ENCODE measurements around the gene ZBTB16.

ZBTB16 gene

GRCh38 chr11:114066046-114066648 lies 6.6 kb downstream of the ZBTB16 start:
- no peak for DNase-seq

DNA sequence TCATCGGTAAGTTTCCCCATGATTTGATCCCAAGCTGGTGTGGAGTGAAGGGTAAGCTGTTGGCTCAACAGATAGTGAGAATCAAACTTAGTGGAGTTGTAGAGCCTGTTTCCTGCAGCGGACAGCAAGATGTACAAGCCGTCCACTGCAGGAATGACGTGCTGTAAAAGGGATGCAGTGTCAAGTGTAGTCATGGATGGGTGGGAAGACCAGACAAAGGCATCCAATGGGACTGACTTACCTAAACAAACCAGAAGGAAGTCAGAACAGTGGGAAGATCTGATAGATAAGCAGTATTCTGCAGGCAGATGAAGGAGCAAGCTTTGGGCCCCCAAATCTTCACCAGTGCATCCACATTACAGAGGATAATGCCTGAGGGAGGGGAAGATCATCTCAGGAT lies 8.8 kb downstream of the ZBTB16 start:
- no peak for DNase-seq

DNA sequence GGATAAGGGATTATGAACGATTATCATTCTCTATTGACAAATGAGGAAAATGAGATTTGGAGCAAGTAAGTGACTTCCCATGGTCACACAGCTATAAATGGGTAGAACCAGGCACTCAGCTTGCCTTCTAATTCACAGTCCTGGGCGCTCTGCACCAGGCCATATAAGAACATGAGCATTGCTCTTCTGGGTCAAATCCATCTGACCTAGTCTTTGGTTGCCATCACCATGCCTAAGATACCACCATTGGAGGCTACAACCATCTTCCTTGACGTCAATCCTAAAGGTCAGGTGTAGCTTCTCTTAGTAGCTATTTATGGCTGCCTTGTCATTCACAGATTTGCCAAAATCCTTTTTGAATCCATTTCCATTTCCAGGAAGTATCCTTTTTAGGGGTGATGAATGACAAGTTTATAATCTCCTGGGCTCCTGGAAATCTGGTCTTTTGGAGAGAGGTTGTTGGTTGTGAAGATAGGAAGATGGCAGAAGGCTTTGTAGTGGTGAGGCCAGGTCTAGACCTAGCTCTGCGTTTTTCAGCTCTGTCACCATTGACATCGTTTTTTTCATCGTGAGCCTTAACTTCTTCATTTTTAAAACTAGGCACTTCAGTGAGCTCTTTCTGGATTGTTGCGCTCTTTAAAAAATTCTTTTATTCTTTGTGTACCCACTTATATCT lies 11.1 kb downstream of the ZBTB16 start:
- DNase-seq, result no peak

DNA sequence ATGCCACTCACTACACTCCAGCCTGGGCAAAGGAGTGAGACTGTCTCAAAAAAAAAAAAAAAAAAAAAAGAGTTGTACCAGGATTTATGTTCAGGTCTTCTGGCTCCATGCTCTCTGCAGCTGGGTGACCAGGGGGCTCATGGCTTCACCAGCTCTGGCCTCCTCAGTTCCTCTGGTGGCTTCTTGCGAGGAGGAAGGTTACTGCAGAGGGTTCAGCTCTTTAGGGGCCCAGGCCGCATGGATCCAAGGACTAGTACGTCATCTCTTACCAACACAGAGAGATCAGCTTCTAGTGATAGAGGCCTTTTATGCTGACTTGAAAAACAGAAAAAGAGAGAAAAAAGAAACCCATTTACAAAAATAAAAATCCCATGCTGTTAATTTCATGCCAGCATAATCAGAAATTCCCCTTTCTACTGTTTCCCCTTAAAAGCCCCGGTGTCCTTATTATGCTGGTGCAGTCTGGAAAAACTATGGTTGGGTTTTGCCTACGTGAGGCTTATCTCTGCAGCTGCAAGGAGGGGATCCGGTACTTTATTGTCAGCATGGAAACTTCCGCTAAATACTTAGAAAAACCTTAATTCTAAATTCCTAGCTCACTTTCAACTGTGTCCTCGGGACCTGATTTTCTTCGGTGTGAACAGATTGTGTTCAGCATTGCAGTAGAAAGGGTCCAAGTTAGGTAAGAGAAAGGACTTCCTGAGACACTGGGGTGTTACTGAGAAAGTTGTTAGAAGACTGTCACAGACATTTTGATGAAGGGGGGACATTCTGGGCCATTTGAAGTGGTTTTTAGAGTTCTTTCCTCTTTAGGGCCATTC lies 13.7 kb downstream of the ZBTB16 start:
- DNase-seq, result no peak

DNA sequence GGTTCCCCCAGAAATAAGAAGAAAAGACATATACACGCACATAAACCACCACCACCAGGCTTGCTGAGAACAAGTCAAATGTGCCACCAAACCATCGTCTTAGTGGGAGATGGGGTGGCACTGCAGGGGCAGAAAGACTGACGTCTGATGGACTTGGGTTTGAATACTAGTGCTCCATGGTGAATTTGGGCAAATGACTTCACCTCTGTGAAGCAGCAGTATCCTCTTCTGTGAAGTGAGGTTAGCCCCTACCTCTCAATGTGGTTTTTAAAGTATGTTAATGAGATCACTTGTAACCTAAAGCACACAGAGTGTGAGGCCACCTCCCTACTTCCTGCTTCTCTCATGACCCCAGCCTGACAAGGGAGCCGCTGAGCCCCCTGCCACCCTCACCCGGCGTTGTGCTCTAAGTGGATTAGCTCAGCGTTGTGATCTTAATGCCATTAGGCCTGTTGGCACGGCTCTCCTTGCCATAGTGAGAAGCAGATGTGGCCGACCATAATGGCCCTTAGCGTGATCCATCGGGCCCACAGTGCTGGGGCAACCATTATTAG lies 14.4 kb downstream of the ZBTB16 start:
- no peak for DNase-seq

GRCh38 chr11:114074546-114075343 lies 15.2 kb downstream of the ZBTB16 start:
- no peak for DNase-seq

GRCh38 chr11:114075344-114075610 lies 15.8 kb downstream of the ZBTB16 start:
- DNase-seq, result no peak

DNA sequence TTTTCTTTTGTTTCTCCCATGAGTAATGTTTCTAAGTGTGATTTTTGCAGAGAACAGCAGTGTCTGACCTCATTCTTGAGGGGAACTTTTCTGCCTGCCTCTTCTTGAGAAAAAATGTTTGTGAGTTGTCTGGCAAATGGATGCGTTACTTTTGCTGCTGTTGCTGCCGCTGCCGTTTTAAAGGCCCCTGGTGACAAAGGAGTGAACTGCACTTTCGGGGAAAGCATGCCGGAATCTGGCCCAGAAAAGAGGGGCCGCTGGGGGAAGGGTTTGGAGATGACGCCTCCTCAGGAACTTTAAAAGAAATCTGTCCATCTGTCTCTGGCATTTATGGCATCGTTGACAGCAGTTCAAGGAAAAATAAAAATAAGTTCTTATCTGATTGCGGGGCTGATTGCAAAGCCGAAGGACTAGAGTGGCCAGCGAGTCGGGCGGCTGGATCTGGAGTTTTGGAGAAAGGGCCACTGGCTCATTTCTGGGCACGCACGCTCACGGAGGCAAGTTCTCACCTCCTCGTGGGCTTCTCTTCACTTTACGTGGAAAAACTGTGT lies 16.5 kb downstream of the ZBTB16 start:
- DNase-seq, result no peak

DNA sequence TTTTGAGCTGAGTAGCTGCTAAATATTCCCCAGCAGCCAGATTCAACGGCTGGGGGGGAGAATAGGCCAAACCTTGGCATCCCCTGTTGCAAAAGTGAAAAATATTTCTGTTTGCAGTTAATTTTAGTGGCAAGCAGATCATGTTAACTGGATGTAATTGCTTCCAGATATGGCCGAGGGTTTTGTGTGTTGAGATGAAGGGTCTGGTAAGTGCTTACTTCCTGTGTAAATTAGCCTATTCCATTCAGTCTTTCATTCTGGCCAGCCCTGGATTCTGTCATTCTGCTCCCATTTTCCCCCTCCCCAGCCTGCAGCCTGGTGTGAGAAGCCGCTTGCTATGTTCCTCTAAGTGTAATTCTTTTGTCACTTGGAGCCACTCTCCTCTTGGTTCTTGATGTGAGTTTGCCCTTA lies 17.4 kb downstream of the ZBTB16 start:
- peak; percentile 87 for DNase-seq

DNA sequence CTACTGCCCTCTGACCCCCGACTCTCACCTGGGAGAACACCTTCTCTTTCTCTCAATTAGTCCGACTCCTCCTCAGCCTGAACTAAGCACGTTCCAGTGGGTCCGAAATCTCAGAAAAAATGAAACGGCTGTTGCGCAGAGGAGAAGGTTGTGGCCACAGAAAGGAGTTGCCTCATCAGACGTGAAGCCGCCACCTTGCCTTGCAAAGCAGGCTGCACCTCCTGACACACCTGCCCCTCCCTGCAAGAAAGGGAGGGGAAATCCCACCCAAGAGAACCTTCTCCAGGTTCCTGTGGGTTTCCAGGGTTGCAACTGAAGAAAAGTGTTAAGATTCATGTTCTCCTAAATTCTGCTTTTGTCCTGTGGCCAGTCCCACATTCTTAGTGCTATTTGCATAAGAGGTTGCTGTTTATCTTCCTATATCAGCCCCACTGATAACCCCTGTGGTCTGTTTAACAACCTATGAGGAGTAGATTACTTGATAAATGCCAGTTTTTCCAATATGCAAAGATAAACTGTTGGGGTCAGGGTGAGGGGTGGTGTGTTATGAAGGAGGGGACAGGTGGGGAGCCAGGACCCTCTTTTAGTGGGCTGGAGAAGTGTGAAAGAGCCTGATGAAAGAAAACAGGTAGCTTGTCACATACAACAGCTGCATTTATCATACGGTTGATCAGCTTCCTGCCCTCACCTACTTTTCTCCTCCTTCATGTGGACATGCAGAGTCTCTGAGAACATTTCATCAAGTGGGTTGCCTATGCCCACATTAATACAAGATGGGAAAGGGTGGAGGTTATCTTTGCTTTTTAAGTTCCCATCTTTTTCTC lies 18.2 kb downstream of the ZBTB16 start:
- no peak for DNase-seq

GRCh38 chr11:114078423-114078822 lies 18.9 kb downstream of the ZBTB16 start:
- no peak for DNase-seq

GRCh38 chr11:114079511-114080065 lies 20.1 kb downstream of the ZBTB16 start:
- no peak for DNase-seq

- no peak for DNase-seq
Measured at GRCh38 chr11:114080219-114080618, 20.7 kb downstream of the ZBTB16 start.

DNA sequence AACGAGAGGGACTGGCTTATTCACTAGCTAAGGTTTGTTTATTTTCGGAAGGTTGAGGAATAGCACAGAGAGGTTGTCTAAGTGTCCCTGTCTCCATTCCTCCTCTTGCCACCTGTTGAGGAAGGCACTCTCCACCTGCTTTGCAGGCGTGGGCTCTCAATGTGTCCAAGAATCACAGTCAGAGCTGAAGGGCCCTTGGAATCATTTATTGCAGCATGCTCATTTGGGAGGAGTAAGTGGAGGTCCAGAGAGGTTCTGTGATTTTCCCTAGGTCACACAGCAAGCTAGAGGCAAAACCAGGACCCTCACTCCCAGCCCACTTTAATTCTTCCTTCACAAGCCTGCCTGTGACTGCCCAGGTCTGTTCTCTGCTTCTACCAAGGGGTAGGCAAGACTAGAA lies 21.3 kb downstream of the ZBTB16 start:
- DNase-seq, result no peak

GRCh38 chr11:114081641-114082414 lies 22.3 kb downstream of the ZBTB16 start:
- DNase-seq, result no peak

DNA sequence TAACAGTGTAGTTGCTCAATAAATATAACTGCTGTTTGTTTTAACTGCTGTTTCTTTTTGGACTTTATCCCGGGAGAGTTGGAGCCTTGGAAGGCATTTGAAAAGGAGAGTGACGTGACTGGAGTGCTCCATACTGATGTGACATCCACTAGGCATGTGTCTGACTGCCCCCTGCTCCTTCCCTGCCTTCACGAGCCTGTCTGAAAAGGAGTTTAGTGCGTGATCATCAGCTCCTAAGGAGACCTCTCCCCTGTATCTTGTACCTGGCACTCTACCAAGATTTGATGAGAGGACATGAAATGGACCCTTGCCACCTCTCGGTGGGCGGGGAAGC lies 22.9 kb downstream of the ZBTB16 start:
- no peak for DNase-seq

- no peak for DNase-seq
Measured at GRCh38 chr11:114082767-114083181, 23.3 kb downstream of the ZBTB16 start.

DNA sequence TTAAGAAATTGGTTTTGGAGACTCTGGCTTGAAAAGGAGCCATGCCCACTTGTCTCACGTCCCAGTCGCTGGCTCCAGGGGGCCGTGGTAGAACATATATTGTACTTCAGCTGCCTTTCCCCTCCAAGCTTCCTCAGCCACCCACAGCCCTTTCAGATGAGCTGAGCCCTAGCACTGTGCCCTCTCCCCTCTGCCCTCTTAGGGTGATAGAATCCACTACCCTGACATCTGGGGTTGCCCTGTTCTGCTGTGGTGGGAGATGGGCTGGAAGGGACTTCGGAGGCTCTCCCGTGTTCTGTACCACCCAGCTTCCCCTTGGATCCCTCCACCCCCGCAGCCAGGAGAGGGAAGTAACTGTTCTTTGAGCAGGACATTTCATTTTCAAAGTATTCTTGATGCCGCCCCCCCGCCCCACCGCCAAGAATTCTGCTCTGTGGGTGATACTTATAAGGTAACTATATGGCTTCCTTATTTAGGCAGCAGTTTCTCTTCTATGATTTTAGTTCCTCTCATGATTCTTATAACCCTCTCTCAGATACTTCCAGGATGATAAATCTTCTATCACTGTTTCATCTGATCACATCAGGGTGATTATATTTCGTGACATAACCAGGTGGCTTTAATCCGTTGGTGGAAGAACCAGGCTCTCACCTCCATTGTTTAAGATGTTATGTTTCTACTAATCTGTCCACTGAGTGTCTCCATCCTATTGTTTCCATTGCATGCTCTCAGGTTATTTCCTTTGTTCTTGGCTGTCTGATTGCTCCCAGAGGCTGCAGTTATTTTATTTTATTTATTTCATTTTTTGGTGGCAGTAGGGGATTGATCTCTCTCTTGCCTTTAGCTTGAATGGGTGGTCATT lies 24.1 kb downstream of the ZBTB16 start:
- no peak for DNase-seq

DNA sequence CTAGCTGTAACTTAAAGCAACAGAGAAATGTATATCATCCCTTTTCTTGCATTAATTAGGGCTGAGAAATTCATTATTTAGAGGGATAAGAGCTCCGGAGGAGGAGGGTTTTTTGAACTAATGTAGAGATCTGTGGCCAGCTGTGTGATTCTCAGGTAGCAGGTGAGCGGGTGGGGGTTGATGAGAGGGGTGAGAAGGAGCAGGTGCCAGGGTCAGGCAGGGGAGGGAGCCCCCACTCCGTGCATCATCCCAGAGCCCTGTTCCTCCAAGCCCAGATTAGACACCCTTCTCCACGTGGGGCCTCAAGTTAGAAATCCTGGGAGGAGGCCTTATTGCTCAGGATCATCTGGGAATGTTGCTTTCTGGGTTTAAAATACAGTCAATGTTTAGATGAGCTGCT lies 24.9 kb downstream of the ZBTB16 start:
- no peak for DNase-seq

All from NCI-H1105 treated with DMSO at 0.1 percent for 48 hours (cell line).